Lower lobe of right lung (tissue), 2 donors: Measurements from ENCODE around the gene SOCS7. TPM values are rescaled to one million over a fixed set of nuclear protein-coding genes. Genes with fewer than 3 reads are reported as not detected.

Source experiments
- ATAC-seq, 2 donors: fragments of 200-7000 bp; cut with Tn5 transposase; one replicate each; pipeline ENCODE4 v1.9.1; 2020 to 2022; ENCODE audit warnings: mild to moderate bottlenecking in 2 of 2, moderate library complexity in 2 of 2
- DNase-seq: peaks from one replicate; pipeline ENCODE4 v3.0.0-alpha.2; 2020
- H3K27ac ChIP-seq: fragments of 200-600 bp; one replicate; pipeline ENCODE4 v1.8.0; 2022
- H3K27me3 ChIP-seq: fragments of 200-600 bp; one replicate; pipeline ENCODE4 v1.8.0; 2022; ENCODE audit warnings: low read depth
- H3K36me3 ChIP-seq: fragments of 200-600 bp; one replicate; pipeline ENCODE4 v1.8.0; 2022; ENCODE audit warnings: mild to moderate bottlenecking
- H3K4me1 ChIP-seq: fragments of 200-600 bp; one replicate; pipeline ENCODE4 v1.8.0; 2022
- H3K4me3 ChIP-seq: fragments of 200-600 bp; one replicate; pipeline ENCODE4 v1.8.0; 2022; ENCODE audit warnings: mild to moderate bottlenecking
- H3K9me3 ChIP-seq: fragments of 200-600 bp; one replicate; pipeline ENCODE4 v1.8.0; 2022
- intact Hi-C: fragments of 100-400 bp; cut with DNase I; formaldehyde crosslinking; loops from one replicate; pipeline ENCODE4 v1.11.0; 2022
- total RNA-seq: library from RNA; stranded (reverse); fragmentation: NEBNext Ultra II Directional; extraction: Animal tissue kit (Norgen Biotek cat#: 25700); gene quantifications from one replicate; pipeline ENCODE4 v1.2.1, GENCODE V29; 2021
- TF ChIP-seq, protein P1 (sequence below): fragments of 200-600 bp; IDR thresholded peaks from one replicate; pipeline ENCODE4 v1.8.0; 2022; ENCODE audit warnings: antibody characterized with exemption, mild to moderate bottlenecking
- donor health status: DM: no; HTN: yes; CAD: no; lungs with severe emphysema.

The SOCS7 gene
- total RNA-seq, 1 donor from 2014 or later, result 23.0 TPM

DNA sequence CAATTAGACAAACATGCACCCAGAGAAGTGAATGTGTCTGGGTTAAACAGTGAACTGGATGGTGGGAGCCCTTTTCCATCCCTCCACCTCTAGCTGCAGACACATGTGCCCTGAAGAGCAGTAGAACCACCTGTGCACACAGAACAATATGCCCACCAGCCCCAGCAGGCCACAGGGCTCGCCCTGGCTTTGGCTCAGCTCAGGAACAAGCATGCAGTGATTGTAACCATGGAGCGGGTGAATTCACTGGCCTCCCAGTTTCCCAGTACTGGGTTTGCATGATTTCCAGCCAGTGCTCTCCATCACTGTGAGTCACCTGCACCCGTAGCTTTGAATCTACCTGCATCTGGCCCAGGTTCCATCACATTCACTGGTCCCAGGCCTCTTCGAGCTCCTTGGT is 13.1 kb upstream of the SOCS7 start:
- Histone ChIP-seq H3K9me3 (no peaks in the 10 kb centered on the region), H3K27ac (no peak overlapping the region), H3K4me3 (no peak overlapping the region), H3K27me3 (peaks cover 5% of the 10 kb centered on the region), H3K4me1 (no peaks in the 10 kb centered on the region), H3K36me3 (no peaks in the 10 kb centered on the region)
- no peak for ATAC-seq
- TF ChIP-seq, protein P1, sequence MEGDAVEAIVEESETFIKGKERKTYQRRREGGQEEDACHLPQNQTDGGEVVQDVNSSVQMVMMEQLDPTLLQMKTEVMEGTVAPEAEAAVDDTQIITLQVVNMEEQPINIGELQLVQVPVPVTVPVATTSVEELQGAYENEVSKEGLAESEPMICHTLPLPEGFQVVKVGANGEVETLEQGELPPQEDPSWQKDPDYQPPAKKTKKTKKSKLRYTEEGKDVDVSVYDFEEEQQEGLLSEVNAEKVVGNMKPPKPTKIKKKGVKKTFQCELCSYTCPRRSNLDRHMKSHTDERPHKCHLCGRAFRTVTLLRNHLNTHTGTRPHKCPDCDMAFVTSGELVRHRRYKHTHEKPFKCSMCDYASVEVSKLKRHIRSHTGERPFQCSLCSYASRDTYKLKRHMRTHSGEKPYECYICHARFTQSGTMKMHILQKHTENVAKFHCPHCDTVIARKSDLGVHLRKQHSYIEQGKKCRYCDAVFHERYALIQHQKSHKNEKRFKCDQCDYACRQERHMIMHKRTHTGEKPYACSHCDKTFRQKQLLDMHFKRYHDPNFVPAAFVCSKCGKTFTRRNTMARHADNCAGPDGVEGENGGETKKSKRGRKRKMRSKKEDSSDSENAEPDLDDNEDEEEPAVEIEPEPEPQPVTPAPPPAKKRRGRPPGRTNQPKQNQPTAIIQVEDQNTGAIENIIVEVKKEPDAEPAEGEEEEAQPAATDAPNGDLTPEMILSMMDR, result no peak
- no peak for DNase-seq
- intact Hi-C loops, result no loop called here

DNA sequence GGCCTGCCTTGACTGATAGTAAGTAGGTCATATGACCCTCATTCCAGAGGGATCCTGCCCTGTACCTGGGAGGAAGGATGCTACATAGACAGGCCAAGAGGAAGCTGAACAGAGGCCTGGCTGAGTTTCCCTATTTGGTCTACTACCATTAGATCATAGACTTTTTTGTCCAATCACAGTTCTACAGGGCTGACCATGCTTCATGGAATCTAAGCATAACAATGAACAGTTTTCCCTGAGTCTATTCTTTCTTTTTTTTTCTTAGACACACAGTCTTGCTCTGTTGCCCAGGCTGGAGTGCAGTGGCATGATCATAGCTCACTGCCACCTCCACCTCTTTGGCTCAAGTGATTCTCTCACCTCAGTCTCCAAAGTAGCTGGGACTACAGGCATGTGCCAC is 11.8 kb upstream of the SOCS7 start:
- no peaks in the 10 kb centered on the region for H3K9me3 ChIP-seq
- intact Hi-C loops, result no loop called here

DNA sequence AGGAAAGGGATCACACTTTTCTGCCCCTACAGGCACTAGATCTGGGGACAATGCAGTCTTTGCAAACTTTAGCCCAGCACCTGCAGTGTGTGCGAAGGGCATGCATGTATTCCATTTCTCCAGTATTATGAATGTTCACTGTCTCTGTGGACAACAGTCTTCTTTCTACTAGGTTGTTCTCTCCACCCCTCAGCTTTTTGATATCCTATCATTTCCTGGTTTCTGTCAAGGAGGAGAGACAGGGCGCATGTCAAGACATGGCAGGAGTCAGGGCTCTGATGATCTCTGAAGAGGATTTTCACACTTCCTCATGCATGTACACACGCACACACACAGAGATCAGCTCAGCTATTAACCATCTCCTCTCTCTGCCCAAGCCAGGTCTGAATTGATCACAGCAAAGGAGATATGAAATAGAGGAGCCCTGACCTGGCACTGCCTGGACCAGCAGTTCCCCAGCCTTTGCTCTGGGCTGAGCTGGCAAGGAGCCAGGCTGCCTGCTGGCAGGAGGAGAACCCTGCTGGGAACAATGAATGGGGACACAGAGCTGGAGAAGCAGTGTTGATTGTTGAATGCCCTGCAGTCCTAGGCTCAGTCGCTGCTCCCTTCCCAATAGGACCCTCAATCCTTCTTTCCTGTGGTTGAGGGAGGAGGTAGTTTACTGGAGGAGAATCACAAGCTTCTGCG is 10.5 kb upstream of the SOCS7 start:
- DNase-seq (peak; percentile 64), ATAC-seq (no peak)
- H3K4me1 ChIP-seq, result no peaks in the 10 kb centered on the region
- H3K9me3 ChIP-seq, result no peaks in the 10 kb centered on the region
- H3K36me3 ChIP-seq, result no peaks in the 10 kb centered on the region
- H3K27ac ChIP-seq, result no peak overlapping the region
- no peaks in the 10 kb centered on the region for H3K27me3 ChIP-seq
- no peak overlapping the region for H3K4me3 ChIP-seq
- intact Hi-C loops, result no loop called here
- TF ChIP-seq, protein P1, result no peak

More for the DNA sequence above, 11.8 kb upstream of the SOCS7 start:
- TF ChIP-seq, protein P1, result no peak
- Histone ChIP-seq H3K36me3 (no peaks in the 10 kb centered on the region), H3K27me3 (no peaks in the 10 kb centered on the region), H3K27ac (no peak overlapping the region), H3K4me1 (no peaks in the 10 kb centered on the region), H3K4me3 (no peak overlapping the region)
- DNase-seq (no peak), ATAC-seq (no peak)

DNA sequence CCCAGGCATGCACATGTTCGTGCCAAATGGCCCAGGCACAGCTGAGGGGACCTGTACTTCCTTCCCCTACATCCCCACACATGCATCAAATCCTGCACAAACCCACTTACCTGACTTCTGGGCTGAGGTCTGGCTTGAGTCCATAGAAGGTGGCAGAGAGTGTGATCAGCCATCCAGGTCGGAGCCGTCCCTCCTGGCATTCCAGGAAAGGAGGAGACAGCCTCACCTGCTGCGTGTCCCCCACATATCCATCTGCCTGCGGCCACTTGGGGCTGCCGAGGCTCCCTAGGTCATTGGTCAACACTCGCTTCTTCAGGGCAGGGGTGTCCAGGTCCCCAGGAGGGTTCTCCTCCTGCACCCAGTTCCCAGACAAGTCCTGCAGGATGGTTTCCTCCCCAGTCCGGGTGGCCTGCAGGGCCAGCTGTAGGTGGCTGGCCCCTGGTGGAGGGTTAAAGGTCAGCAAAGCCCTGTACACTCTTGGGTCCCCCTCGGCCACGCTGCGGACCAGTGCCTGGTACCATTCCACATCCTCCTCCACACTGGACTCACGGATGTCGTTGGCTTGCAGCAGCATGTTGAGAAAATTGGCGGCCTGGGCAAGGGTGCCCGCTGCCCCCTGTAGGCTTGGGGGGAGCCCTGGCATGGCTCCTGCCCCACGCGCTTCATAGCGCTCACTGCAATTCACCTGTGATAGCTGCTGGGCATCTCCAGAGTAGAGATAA is 8.6 kb upstream of the SOCS7 start:
- H3K4me3 ChIP-seq, result no peak overlapping the region
- DNase-seq (no peak), ATAC-seq (no peak)
- TF ChIP-seq, protein P1, result no peak
- no peaks in the 10 kb centered on the region for H3K4me1 ChIP-seq
- intact Hi-C loops, result no loop called here
- no peaks in the 10 kb centered on the region for H3K27me3 ChIP-seq
- no peaks in the 10 kb centered on the region for H3K9me3 ChIP-seq
- H3K36me3 ChIP-seq, result no peaks in the 10 kb centered on the region
- H3K27ac ChIP-seq, result no peak overlapping the region

DNA sequence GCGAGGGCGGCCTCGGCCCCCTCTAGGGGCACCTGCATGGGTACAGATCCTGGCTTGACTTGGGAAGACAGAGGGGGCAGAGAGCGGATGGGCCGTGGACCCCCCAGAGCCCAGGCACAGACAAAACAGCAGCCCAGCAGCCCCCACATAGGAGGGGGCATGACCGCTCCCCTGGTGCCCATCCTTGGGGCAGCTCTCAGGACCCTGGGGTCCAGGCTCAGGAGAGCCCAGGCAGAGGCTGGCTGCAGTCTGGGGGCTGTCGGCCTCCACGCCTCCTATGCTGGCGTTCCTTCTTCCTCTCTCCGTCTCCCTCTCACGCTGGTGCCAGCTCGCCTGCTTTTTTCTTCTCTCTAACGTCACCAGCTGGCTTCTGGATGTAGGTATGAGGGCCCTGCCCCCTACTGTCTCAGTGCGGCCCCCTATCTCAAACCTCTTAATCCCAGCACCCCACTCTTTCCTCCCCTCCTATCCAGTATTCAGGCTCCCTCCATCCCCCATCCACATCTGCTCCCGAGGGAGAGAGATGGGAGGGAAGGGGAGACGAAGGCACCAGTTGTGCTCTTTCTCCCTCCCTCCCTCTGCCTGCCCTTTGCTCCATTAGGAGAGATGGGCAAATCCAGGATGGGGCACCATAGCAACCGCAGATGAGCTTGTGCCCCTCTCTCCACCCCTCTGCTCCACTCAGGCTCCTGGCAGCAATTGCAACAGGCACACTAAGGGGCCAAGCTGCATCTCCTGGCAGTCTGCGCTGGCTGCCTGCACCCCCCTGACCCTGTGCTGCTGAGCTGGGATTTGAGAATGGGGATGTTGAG is 7.8 kb upstream of the SOCS7 start, which contains the start of gene GPR179:
Gene GPR179, minus strand, starts transcription at position 349 of the 812 bp plus-strand sequence. Its CDS starts 167 bp downstream, at position 182.
- TF ChIP-seq, protein P1, result no peak
- H3K4me1 ChIP-seq, result no peaks in the 10 kb centered on the region
- H3K27me3 ChIP-seq, result no peaks in the 10 kb centered on the region
- H3K4me3 ChIP-seq, result no peak within 1 kb of the TSS
- no peaks in the 10 kb centered on the region for H3K9me3 ChIP-seq
- no peaks in the 10 kb centered on the region for H3K36me3 ChIP-seq
- ATAC-seq (no peak), DNase-seq (no peak)
- no peak within 1 kb of the TSS for H3K27ac ChIP-seq
- intact Hi-C loops, result no loop called here
